HepG2 (cell line): ENCODE measurements around the gene LRRC74A. TPM values are rescaled to one million over a fixed set of nuclear protein-coding genes. Genes with fewer than 3 reads are reported as not detected.
A peak's percentile ranks its signal among the peaks of the same experiment; 100 is the strongest.

ENCODE experiments used
- BCL3 ChIP-seq: sonication (generic); formaldehyde crosslinking; IDR thresholded peaks from 2 replicates; pipeline ENCODE4 v1.5.1; 2020; ENCODE audit warnings: mild to moderate bottlenecking, missing genetic modification reagents, moderate library complexity
- DBP ChIP-seq: sonication (generic); formaldehyde crosslinking; IDR thresholded peaks from 2 replicates; pipeline ENCODE4 v1.4.0; 2020; ENCODE audit warnings: missing genetic modification reagents; ENCODE audit errors: not compliant biosample characterization
- EZH2 ChIP-seq: conservative IDR thresholded peaks from 2 replicates; pipeline ENCODE4 v1.6.1; 2012; ENCODE audit warnings: mild to moderate bottlenecking, low read depth, low read length, moderate library complexity
- KLF16 ChIP-seq, 2 experiments: sonication (generic) in 1 of 2; formaldehyde crosslinking in 1 of 2; IDR thresholded peaks; 2 replicates each; pipeline versions ENCODE4 v1.6.1 to v1.8.0; 2016 to 2023; ENCODE audit warnings: missing genetic modification reagents in 2 of 2, missing compliant biosample characterization in 1 of 2
- LCORL ChIP-seq, 2 experiments: fragments of 450-650 bp in 1 of 2; sonication (generic) in 1 of 2; formaldehyde crosslinking in 1 of 2; IDR thresholded peaks; 2 replicates each; pipeline versions ENCODE4 v1.5.0 to v1.6.1; 2017 to 2020; ENCODE audit warnings: antibody characterized with exemption in 1 of 2, missing genetic modification reagents in 1 of 2
- SP1 ChIP-seq, 2 experiments: fragments of 450-650 bp in 1 of 2; sonication (generic) in 1 of 2; formaldehyde crosslinking in 1 of 2; IDR thresholded peaks; 2 replicates each; pipeline versions ENCODE4 v1.4.0 to v1.6.1; 2016 to 2020; ENCODE audit warnings: missing genetic modification reagents in 1 of 2
- SRSF1 ChIP-seq: fragments of 200-400 bp; formaldehyde crosslinking; optimal IDR thresholded peaks from 2 replicates; pipeline ENCODE3; 2017; ENCODE audit warnings: mild to moderate bottlenecking, low read depth, low read length, moderate library complexity
- ZFP91 ChIP-seq: sonication (generic); formaldehyde crosslinking; IDR thresholded peaks from 2 replicates; pipeline ENCODE4 v1.9.0; 2022; ENCODE audit warnings: missing genetic modification reagents, mild to moderate bottlenecking, borderline replicate concordance
- ZNF550 ChIP-seq: sonication (generic); formaldehyde crosslinking; IDR thresholded peaks from 2 replicates; pipeline ENCODE4 v1.4.0; 2020; ENCODE audit warnings: mild to moderate bottlenecking, missing genetic modification reagents, borderline replicate concordance
- ZNF775 ChIP-seq: sonication (generic); formaldehyde crosslinking; IDR thresholded peaks from 2 replicates; pipeline ENCODE4 v1.4.0; 2020; ENCODE audit warnings: missing genetic modification reagents, mild to moderate bottlenecking, moderate library complexity, borderline replicate concordance
- ZSCAN31 ChIP-seq: sonication (generic); formaldehyde crosslinking; IDR thresholded peaks from 2 replicates; pipeline ENCODE4 v1.5.0; 2020; ENCODE audit warnings: low read depth, mild to moderate bottlenecking, missing genetic modification reagents
- polyA plus RNA-seq, 8 experiments: library from polyadenylated mRNA; depleted of rRNA in 3 of 8; stranded (reverse) in 7 of 8; unstranded in 1 of 8; fragments of >200 nt; fragmentation: Illumina TruSeq in 4 of 8; extraction: Trizol in 4 of 8; gene quantifications; 2 replicates each; pipeline versions ENCODE4 v1.2.1 to v1.2.3, GENCODE V29; 2011 to 2016; ENCODE audit warnings: low read depth in 4 of 8, missing spikeins in 1 of 8, mixed read lengths in 1 of 8; ENCODE audit not compliant: insufficient read depth in 1 of 8
- total RNA-seq, 5 experiments: library from RNA; depleted of rRNA; stranded (reverse); fragments of >200 nt; fragmentation: Illumina TruSeq; extraction: Trizol; gene quantifications; 2 replicates each; pipeline ENCODE4 v1.2.3, GENCODE V29; 2016; ENCODE audit warnings: low read depth in 1 of 5
- TF ChIP-seq, protein P1 (sequence below): sonication (generic); formaldehyde crosslinking; IDR thresholded peaks from 2 replicates; pipeline ENCODE4 v1.8.0; 2022; ENCODE audit warnings: mild to moderate bottlenecking, missing genetic modification reagents; ENCODE audit not compliant: insufficient replicate concordance
- TF ChIP-seq, protein P2 (sequence below): sonication (generic); formaldehyde crosslinking; IDR thresholded peaks from 2 replicates; pipeline ENCODE4 v1.8.1; 2022; ENCODE audit warnings: low read depth, mild to moderate bottlenecking, missing genetic modification reagents
- TF ChIP-seq, protein P3 (sequence below): sonication (generic); formaldehyde crosslinking; IDR thresholded peaks from 2 replicates; pipeline ENCODE4 v1.5.0; 2020; ENCODE audit warnings: missing genetic modification reagents, mild to moderate bottlenecking, borderline replicate concordance

Gene LRRC74A
- total and polyA plus RNA-seq, 2 of the 13 experiments (the other 11 are each of a cell fraction or from before 2014, with no cell fraction given): not detected

DNA sequence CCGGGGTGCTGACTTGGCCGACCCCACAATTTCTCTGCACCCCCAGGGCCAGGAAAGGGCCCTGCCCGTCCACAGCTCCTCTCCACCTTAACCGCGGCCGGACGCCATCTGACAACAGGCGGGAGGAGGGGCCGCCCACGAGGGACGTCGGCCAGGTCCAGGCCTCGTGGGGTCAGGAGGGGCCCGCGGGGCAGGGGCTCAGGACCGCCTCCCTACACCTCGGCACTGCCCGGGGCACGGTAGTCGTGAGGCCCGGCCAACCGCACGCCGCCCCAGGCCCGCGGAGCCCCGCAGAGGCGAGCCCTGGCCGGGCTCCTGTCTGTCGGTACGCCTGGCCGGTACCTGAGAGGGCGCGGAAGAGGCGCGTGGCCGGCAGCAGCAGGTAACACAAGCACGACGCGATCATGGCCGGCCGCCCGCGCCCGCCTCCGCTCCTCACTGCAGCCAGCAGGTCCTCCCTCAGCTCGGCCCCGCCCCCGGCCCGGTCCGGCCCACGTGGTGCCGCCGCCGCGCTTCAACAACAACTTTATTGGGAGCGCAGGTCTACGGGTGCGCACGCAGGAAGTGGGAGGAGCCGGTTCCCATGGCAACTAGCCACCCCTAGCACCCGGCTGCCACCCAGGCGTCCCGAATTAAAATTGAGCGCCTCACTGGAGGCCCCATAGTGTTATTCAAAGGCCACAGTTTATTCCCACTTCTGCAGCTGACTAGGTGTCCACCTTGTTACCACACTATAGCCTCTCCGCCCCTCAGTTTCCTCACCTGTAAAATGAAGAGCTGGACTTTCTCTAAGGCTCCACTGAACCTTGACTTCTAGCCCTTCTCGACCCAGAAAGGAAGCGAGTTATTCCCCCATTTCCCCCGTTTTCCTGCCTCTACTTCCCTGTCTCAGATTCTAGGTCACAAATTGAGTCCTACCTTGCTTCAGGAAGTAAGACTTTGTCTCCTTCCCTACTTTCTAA lies 13.5 kb upstream of the LRRC74A start, which contains the start of gene ANGEL1 (continued):
- TF ChIP-seq, protein P1, sequence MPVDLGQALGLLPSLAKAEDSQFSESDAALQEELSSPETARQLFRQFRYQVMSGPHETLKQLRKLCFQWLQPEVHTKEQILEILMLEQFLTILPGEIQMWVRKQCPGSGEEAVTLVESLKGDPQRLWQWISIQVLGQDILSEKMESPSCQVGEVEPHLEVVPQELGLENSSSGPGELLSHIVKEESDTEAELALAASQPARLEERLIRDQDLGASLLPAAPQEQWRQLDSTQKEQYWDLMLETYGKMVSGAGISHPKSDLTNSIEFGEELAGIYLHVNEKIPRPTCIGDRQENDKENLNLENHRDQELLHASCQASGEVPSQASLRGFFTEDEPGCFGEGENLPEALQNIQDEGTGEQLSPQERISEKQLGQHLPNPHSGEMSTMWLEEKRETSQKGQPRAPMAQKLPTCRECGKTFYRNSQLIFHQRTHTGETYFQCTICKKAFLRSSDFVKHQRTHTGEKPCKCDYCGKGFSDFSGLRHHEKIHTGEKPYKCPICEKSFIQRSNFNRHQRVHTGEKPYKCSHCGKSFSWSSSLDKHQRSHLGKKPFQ (CRISPR knock-in tag): peak; percentile 22
- TF ChIP-seq EZH2 (no peak), BCL3 (CRISPR knock-in tag) (no peak; the same call in 1 of the 2 replicates), KLF16 (CRISPR knock-in tag; IDR thresholded peaks at IDR 0.05) (peak; percentile 11 to 84; a peak in 2 of 4 replicates), SRSF1 (peak; percentile 28), ZNF775 (no peak), SP1 (IDR thresholded peaks at IDR 0.05) (no peak), SP1 (CRISPR knock-in tag; IDR thresholded peaks at IDR 0.05) (peak; percentile 96), LCORL (IDR thresholded peaks at IDR 0.05) (no peak), LCORL (CRISPR knock-in tag; IDR thresholded peaks at IDR 0.05) (peak; percentile 63; the same call in 1 of the 2 replicates), ZSCAN31 (CRISPR knock-in tag) (peak; percentile 79), ZFP91 (CRISPR knock-in tag) (peak; percentile 89), DBP (CRISPR knock-in tag) (no peak), ZNF550 (CRISPR knock-in tag) (peak; percentile 69; the same call in 1 of the 2 replicates)
- TF ChIP-seq, protein P2, sequence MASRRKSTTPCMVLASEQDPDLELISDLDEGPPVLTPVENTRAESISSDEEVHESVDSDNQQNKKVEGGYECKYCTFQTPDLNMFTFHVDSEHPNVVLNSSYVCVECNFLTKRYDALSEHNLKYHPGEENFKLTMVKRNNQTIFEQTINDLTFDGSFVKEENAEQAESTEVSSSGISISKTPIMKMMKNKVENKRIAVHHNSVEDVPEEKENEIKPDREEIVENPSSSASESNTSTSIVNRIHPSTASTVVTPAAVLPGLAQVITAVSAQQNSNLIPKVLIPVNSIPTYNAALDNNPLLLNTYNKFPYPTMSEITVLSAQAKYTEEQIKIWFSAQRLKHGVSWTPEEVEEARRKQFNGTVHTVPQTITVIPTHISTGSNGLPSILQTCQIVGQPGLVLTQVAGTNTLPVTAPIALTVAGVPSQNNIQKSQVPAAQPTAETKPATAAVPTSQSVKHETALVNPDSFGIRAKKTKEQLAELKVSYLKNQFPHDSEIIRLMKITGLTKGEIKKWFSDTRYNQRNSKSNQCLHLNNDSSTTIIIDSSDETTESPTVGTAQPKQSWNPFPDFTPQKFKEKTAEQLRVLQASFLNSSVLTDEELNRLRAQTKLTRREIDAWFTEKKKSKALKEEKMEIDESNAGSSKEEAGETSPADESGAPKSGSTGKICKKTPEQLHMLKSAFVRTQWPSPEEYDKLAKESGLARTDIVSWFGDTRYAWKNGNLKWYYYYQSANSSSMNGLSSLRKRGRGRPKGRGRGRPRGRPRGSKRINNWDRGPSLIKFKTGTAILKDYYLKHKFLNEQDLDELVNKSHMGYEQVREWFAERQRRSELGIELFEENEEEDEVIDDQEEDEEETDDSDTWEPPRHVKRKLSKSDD (CRISPR knock-in tag): peak; percentile 76
- TF ChIP-seq, protein P3, sequence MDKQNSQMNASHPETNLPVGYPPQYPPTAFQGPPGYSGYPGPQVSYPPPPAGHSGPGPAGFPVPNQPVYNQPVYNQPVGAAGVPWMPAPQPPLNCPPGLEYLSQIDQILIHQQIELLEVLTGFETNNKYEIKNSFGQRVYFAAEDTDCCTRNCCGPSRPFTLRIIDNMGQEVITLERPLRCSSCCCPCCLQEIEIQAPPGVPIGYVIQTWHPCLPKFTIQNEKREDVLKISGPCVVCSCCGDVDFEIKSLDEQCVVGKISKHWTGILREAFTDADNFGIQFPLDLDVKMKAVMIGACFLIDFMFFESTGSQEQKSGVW (CRISPR knock-in tag): peak; percentile 88; the same call in 1 of the 2 replicates
